Stomach (tissue), 4 donors: Measurements from ENCODE around the gene ITGB3BP.

Source experiments
- POLR2A ChIP-seq, 4 donors: fragments of 450-650 bp; IDR thresholded peaks; one replicate each; pipeline ENCODE4 v1.6.1; 2016; ENCODE audit warnings: antibody characterized with exemption in 4 of 4, control low read depth in 2 of 4, mild to moderate bottlenecking in 1 of 4, moderate library complexity in 1 of 4
- TF ChIP-seq, protein P1 (sequence below), 7 experiments: fragments of 450-650 bp in 4 of 7; fragments of 200-600 bp in 3 of 7; sonication (generic) in 3 of 7; IDR thresholded peaks; one replicate each; pipeline ENCODE4 v1.5.1; 2016 to 2019; ENCODE audit warnings: antibody characterized with exemption in 7 of 7, control low read depth in 2 of 7, mild to moderate bottlenecking in 1 of 7

GRCh38 chr1:63414691-63415365 lies 108.2 kb downstream of the ITGB3BP start:
- no peak for TF ChIP-seq POLR2A (IDR thresholded peaks at IDR 0.05)
- TF ChIP-seq, protein P1, sequence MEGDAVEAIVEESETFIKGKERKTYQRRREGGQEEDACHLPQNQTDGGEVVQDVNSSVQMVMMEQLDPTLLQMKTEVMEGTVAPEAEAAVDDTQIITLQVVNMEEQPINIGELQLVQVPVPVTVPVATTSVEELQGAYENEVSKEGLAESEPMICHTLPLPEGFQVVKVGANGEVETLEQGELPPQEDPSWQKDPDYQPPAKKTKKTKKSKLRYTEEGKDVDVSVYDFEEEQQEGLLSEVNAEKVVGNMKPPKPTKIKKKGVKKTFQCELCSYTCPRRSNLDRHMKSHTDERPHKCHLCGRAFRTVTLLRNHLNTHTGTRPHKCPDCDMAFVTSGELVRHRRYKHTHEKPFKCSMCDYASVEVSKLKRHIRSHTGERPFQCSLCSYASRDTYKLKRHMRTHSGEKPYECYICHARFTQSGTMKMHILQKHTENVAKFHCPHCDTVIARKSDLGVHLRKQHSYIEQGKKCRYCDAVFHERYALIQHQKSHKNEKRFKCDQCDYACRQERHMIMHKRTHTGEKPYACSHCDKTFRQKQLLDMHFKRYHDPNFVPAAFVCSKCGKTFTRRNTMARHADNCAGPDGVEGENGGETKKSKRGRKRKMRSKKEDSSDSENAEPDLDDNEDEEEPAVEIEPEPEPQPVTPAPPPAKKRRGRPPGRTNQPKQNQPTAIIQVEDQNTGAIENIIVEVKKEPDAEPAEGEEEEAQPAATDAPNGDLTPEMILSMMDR (IDR thresholded peaks at IDR 0.05) = no peak
